ENCODE results near the gene WBP1.
"Not testable (repeated sequence)": the region's sequence is repeated elsewhere in the genome, so short reads cannot be mapped to it uniquely, and the experiment has no call there.

WBP1 gene

GRCh38 chr2:74420443-74421103 lies 37.7 kb upstream of the WBP1 start:
- peak overlapping the region; percentile 90 for H3K4me3 ChIP-seq (ENCODE audit: low read length)
- not testable (repeated sequence) for H3K36me3 ChIP-seq (ENCODE audit: control insufficient read depth, insufficient read depth, low read length); H3K27me3 ChIP-seq (ENCODE audit: control insufficient read depth, insufficient read depth, low read length); H3K4me1 ChIP-seq (ENCODE audit: control insufficient read depth, insufficient read depth, low read length); H3K27ac ChIP-seq (ENCODE audit: low read depth, low read length); H3K9ac ChIP-seq (ENCODE audit: low read length)

GRCh38 chr2:74421221-74421870 lies 36.9 kb upstream of the WBP1 start, which contains the start of the genes C2orf81 and WDR54:
Gene C2orf81 (minus strand): TSS chr2:74421619. CDS start chr2:74421560, 59 bp downstream.
Gene WDR54 (plus strand): TSS chr2:74421730. CDS start chr2:74422154, 424 bp downstream.
- Histone ChIP-seq H3K9ac (ENCODE audit: low read length) (no peak within 1 kb of the TSS), H3K4me1 (ENCODE audit: control insufficient read depth, insufficient read depth, low read length) (no peaks in the 10 kb centered on the region), H3K36me3 (ENCODE audit: control insufficient read depth, insufficient read depth, low read length) (no peaks in the 10 kb centered on the region), H3K27ac (ENCODE audit: low read depth, low read length) (peak within 1 kb of the TSS; percentile 1), H3K4me3 (ENCODE audit: low read length) (peak within 1 kb of the TSS; percentile 90), H3K27me3 (ENCODE audit: control insufficient read depth, insufficient read depth, low read length) (no peaks in the 10 kb centered on the region)

- Histone ChIP-seq H3K27me3 (ENCODE audit: control insufficient read depth, insufficient read depth, low read length) (no peaks in the 10 kb centered on the region), H3K36me3 (ENCODE audit: control insufficient read depth, insufficient read depth, low read length) (no peaks in the 10 kb centered on the region), H3K9ac (ENCODE audit: low read length) (no peak overlapping the region), H3K4me1 (ENCODE audit: control insufficient read depth, insufficient read depth, low read length) (no peaks in the 10 kb centered on the region), H3K4me3 (ENCODE audit: low read length) (no peak overlapping the region), H3K27ac (ENCODE audit: low read depth, low read length) (no peak overlapping the region)
These were observed 34.8 kb upstream of the WBP1 start for GRCh38 chr2:74423231-74424095.

GRCh38 chr2:74424139-74424992 lies 33.9 kb upstream of the WBP1 start:
- peaks cover 6% of the 10 kb centered on the region for H3K36me3 ChIP-seq (ENCODE audit: control insufficient read depth, insufficient read depth, low read length)

GRCh38 chr2:74424995-74425406 lies 33.2 kb upstream of the WBP1 start:
- Histone ChIP-seq H3K36me3 (ENCODE audit: control insufficient read depth, insufficient read depth, low read length) (peaks cover 10% of the 10 kb centered on the region), H3K27ac (ENCODE audit: low read depth, low read length) (no peak overlapping the region), H3K27me3 (ENCODE audit: control insufficient read depth, insufficient read depth, low read length) (no peaks in the 10 kb centered on the region), H3K4me3 (ENCODE audit: low read length) (no peak overlapping the region), H3K4me1 (ENCODE audit: control insufficient read depth, insufficient read depth, low read length) (no peaks in the 10 kb centered on the region), H3K9ac (ENCODE audit: low read length) (no peak overlapping the region)

More at GRCh38 chr2:74424139-74424992, 33.9 kb upstream of the WBP1 start:
- Histone ChIP-seq H3K27me3 (ENCODE audit: control insufficient read depth, insufficient read depth, low read length) (no peaks in the 10 kb centered on the region), H3K4me3 (ENCODE audit: low read length) (no peak overlapping the region), H3K27ac (ENCODE audit: low read depth, low read length) (no peak overlapping the region), H3K9ac (ENCODE audit: low read length) (no peak overlapping the region), H3K4me1 (ENCODE audit: control insufficient read depth, insufficient read depth, low read length) (no peaks in the 10 kb centered on the region)

- Histone ChIP-seq H3K27me3 (ENCODE audit: control insufficient read depth, insufficient read depth, low read length) (no peaks in the 10 kb centered on the region), H3K9ac (ENCODE audit: low read length) (no peak overlapping the region), H3K27ac (ENCODE audit: low read depth, low read length) (no peak overlapping the region), H3K4me3 (ENCODE audit: low read length) (no peak overlapping the region), H3K4me1 (ENCODE audit: control insufficient read depth, insufficient read depth, low read length) (no peaks in the 10 kb centered on the region), H3K36me3 (ENCODE audit: control insufficient read depth, insufficient read depth, low read length) (peaks cover 15% of the 10 kb centered on the region)
These were observed 32.7 kb upstream of the WBP1 start for GRCh38 chr2:74425523-74425922.

GRCh38 chr2:74426181-74426758 lies 32.0 kb upstream of the WBP1 start:
- no peak overlapping the region for H3K9ac ChIP-seq (ENCODE audit: low read length)
- no peaks in the 10 kb centered on the region for H3K4me1 ChIP-seq (ENCODE audit: control insufficient read depth, insufficient read depth, low read length)
- no peak overlapping the region for H3K27ac ChIP-seq (ENCODE audit: low read depth, low read length)
- no peak overlapping the region for H3K4me3 ChIP-seq (ENCODE audit: low read length)
- H3K36me3 ChIP-seq (ENCODE audit: control insufficient read depth, insufficient read depth, low read length), result peaks cover 15% of the 10 kb centered on the region
- H3K27me3 ChIP-seq (ENCODE audit: control insufficient read depth, insufficient read depth, low read length), result no peaks in the 10 kb centered on the region

- H3K27me3 ChIP-seq (ENCODE audit: control insufficient read depth, insufficient read depth, low read length), result no peaks in the 10 kb centered on the region
- H3K36me3 ChIP-seq (ENCODE audit: control insufficient read depth, insufficient read depth, low read length), result peaks cover 21% of the 10 kb centered on the region
These were observed 30.7 kb upstream of the WBP1 start for GRCh38 chr2:74427551-74427950.

GRCh38 chr2:74428675-74429074 lies 29.6 kb upstream of the WBP1 start:
- H3K4me3 ChIP-seq (ENCODE audit: low read length), result no peak overlapping the region
- no peak overlapping the region for H3K9ac ChIP-seq (ENCODE audit: low read length)
- no peaks in the 10 kb centered on the region for H3K27me3 ChIP-seq (ENCODE audit: control insufficient read depth, insufficient read depth, low read length)
- H3K36me3 ChIP-seq (ENCODE audit: control insufficient read depth, insufficient read depth, low read length), result peaks cover 21% of the 10 kb centered on the region
- no peaks in the 10 kb centered on the region for H3K4me1 ChIP-seq (ENCODE audit: control insufficient read depth, insufficient read depth, low read length)
- no peak overlapping the region for H3K27ac ChIP-seq (ENCODE audit: low read depth, low read length)

More at GRCh38 chr2:74427551-74427950, 30.7 kb upstream of the WBP1 start:
- Histone ChIP-seq H3K4me3 (ENCODE audit: low read length) (no peak overlapping the region), H3K4me1 (ENCODE audit: control insufficient read depth, insufficient read depth, low read length) (no peaks in the 10 kb centered on the region), H3K27ac (ENCODE audit: low read depth, low read length) (no peak overlapping the region), H3K9ac (ENCODE audit: low read length) (no peak overlapping the region)

- Histone ChIP-seq H3K4me1 (ENCODE audit: control insufficient read depth, insufficient read depth, low read length) (no peaks in the 10 kb centered on the region), H3K27me3 (ENCODE audit: control insufficient read depth, insufficient read depth, low read length) (no peaks in the 10 kb centered on the region), H3K27ac (ENCODE audit: low read depth, low read length) (no peak overlapping the region), H3K9ac (ENCODE audit: low read length) (no peak overlapping the region), H3K36me3 (ENCODE audit: control insufficient read depth, insufficient read depth, low read length) (peaks cover 21% of the 10 kb centered on the region), H3K4me3 (ENCODE audit: low read length) (no peak overlapping the region)
These were observed 28.5 kb upstream of the WBP1 start for GRCh38 chr2:74429487-74430451.

GRCh38 chr2:74430502-74430901 lies 27.7 kb upstream of the WBP1 start:
- Histone ChIP-seq H3K36me3 (ENCODE audit: control insufficient read depth, insufficient read depth, low read length) (peaks cover 21% of the 10 kb centered on the region), H3K4me3 (ENCODE audit: low read length) (no peak overlapping the region), H3K27me3 (ENCODE audit: control insufficient read depth, insufficient read depth, low read length) (no peaks in the 10 kb centered on the region), H3K4me1 (ENCODE audit: control insufficient read depth, insufficient read depth, low read length) (no peaks in the 10 kb centered on the region), H3K27ac (ENCODE audit: low read depth, low read length) (no peak overlapping the region), H3K9ac (ENCODE audit: low read length) (no peak overlapping the region)
